Islet of Langerhans (tissue), 1 donor: ENCODE measurements around the gene MMP23B.
"Not testable (repeated sequence)": the region's sequence is repeated elsewhere in the genome, so short reads cannot be mapped to it uniquely, and the experiment has no call there.

Experiments used
- FAIRE-seq: peaks from one replicate; lab custom pipeline; 2011; peaks lifted over from hg19 to GRCh38; lab: Jason Lieb, UNC

The MMP23B gene

DNA sequence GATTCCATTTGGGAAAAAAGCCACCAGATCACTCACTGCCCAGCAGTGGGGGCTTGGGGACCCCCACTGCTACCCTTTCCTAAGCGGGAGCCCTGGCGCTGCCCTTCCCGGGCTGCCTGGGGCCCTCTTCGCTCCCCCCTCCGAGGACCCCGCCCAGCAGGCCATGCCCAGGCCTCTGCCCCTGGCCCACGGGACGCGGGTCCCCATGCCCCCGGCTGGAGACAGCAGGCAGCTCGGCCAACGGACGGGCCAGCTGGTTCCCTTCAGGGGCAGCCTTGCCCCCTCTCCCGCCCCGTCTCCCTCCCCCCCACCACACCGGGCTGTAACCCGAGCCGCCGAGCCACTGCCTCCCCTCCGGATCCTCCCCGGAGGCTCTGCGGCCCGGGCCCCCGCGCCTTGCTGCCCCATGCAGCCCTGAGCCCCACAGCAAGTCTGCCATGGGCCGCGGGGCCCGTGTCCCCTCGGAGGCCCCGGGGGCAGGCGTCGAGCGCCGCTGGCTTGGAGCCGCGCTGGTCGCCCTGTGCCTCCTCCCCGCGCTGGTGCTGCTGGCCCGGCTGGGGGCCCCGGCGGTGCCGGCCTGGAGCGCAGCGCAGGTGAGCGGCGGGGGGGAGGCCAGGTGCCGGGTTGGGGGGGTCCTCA lies at the start of gene MMP23B:
MMP23B (plus strand) TSS at position 392 of the 639 bp plus-strand sequence; CDS start at position 438, 46 bp downstream.
- no peak for FAIRE-seq

DNA sequence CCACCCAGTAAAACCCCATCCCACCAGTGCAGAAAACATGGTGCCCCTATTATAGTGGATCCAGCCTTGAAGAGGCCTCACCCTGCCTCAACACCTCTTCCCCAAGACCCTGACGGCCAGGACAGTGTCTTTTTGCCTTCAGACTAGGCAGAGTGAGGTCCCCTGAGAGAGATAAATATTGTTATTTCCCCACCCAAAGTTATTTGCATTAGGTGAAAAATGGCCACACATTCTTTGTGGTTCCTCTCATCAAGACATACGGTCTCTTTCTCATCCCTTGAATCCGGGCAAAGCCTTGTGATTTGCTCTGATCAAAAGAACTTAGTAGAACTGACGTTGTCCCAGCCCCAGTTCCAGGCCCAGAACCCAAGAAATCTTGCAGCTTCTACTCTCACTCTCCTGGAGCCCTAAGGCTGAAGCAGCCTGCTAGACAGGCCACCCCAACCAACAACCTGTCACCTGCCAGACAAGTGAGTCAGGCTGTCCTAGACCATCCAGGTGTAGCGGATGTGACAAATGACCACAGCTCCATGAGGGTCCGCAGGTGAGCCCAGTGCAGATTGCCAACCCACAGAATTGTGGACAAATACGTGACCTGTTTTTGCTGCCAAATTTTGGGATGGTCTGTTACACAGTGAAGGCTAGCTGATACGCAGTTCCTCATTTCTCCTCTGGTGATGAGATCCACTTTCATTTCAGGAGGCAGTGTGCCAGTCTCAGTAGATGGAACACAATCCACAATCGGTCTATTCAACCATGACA lies 49.2 kb upstream of the MMP23B start:
- no peak for FAIRE-seq

DNA sequence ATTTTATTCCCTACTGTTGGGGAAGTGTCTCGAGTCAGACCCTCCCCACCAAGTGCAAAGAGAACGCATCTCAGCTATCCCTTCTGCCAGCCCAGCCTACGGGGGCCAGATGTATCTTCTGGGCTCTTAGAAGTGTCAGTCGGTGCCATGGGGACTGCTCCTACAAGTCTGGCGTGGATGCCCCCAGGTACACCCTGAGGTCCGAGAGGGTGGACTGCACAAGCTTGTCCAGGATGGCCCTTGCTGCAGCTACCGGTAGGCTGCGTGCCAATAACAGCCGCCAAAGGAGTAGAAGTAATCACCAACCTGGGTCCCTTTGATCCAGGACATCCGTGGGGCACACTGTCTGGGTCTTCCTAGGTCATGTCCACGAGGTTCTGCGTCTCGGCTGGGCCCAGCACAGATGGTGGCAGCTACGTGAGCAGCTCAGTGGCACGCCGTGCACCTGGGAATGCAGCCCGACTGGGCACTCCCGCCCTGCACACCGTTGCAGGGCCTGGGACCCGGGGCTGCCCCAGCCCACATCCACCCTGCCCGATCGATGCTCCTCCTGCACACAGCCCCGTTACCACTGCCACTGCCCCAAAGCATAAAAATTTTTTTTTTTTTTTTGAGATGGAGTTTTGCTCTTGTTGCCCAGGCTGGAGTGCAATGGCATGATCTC lies 48.5 kb upstream of the MMP23B start:
- no peak for FAIRE-seq

DNA sequence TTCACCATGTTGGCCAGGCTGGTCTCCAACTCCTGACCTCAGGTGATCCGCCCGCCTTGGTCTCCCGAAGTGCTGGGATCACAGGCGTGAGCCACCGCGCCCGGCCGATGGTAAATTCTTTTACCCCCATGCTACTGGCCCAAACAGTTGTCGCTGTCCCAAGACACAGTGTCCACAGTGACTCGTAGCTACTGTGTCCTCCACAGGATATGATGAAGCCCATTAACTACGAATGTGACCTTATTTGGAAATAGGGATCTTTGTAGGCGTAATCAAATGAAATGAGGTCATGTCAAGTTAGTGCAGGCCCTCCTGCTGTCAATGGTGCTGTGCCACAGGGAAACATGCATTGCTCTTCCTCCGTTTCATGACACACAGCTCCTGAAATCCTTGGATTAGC lies 40.5 kb upstream of the MMP23B start:
- no peak for FAIRE-seq

DNA sequence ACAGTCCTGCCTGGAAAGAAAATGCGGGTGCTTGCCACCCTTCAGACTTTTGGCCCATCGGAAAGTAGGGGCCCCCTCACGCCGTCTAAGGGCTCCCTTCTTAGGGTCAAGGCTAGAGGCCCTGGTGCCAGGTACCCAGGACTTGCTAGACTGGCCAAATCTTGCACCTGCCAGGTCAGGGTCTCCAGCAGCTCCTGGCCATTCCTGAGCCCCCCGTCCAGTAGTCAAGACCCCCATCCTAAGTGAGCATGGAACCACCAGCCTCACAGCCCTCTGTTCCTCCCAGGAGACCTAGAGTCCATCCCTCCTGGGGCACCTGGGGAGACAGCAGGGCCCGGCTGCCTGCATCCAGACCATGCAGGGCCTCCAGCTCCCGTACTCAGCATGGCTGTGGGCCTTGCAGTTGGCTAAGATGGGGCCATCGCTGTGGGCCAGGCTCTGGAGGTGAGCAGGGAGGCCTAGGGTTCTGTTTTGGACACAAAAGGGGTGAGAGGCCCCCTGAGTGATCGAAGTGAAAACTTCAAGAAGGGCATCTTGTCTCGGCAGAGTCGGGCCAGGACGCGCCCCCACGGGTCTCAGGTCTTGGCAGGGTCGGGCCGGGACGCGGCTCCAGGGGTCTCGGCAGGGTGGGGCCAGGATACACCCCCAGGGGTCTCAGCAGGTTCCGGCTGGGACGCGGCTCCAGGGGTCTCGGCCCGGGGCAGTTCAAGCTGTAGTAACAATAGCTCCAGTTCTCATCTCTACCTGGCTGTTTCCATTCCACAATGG lies 38.0 kb upstream of the MMP23B start:
- no peak for FAIRE-seq

DNA sequence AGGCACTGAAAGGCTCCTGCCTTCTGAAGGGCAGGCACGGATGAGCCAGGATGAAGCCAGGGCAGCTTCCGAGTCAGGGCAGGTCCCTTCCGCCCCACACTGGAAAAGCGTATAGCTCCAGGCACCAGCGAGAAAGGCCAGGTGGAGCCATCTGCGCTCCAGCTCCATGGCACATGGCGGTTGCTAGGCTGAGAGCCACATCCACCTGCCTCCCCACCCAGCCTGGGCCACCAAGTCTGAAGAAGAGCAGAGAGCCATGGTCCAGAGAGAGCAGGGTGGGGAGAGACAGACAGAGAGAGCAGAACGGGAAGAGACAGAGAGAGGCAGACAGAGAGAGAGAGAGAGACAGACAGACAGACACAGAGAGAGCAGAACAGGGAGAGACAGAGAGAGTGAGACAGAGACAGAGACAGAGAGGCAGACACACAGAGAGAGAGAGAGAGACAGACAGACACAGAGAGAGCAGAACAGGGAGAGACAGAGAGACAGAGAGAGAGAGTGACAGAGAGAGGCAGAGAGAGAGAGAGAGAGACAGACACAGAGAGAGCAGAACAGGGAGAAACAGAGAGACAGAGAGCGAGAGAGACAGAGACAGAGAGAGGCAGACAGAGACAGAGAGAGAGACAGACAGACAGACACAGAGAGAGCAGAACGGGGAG lies 37.2 kb upstream of the MMP23B start:
- no peak for FAIRE-seq

DNA sequence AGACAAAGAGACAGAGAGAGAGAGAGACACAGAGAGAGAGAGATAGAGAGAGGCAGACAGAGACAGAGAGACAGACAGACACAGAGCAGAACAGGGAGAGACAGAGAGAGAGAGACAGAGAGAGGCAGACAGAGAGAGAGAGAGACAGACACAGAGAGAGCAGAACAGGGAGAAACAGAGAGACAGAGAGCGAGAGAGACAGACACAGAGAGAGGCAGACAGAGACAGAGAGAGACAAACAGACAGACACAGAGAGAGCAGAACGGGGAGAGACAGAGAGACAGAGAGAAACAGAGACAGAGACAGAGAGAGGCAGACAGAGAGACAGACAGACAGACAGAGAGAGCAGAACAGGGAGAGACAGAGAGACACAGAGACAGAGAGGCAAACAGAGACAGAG lies 36.6 kb upstream of the MMP23B start:
- FAIRE-seq, result not testable (repeated sequence)

DNA sequence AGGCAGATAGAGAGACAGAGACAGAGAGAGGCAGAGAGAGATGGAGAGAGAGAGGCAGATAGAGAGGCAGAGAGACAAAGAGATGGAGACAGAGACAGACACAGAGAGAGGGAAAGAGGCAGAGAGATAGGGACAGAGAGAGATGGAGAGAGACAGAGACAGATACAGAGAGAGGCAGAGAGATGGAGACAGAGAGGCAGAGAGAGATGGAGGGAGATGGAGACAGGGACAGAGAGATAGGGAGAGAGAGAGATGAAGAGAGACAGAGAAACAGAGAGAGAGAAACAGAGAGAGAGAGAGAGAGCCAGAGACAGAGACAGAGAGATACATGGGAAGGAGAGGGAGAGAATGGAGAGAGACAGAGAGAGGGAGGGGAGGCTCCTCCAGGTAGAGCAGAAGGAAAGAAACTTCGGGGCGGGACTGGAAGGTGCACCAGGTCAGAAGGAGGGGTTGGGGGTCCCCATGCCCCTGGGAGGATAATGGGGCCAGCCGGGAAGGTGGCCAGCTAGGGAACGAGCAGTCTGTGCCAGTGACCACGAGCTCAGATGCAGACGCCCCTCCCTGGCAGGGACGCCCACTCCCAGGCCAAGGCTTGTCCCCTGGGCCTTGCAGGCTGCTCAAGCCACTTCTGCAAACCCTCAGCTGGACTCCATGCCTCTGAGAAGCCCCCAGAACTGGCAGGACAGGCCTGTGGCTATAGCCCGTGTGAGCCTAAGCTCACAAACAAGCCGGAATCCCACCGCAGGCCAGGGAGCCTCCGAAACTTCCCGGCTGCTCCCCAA lies 35.3 kb upstream of the MMP23B start:
- no peak for FAIRE-seq

DNA sequence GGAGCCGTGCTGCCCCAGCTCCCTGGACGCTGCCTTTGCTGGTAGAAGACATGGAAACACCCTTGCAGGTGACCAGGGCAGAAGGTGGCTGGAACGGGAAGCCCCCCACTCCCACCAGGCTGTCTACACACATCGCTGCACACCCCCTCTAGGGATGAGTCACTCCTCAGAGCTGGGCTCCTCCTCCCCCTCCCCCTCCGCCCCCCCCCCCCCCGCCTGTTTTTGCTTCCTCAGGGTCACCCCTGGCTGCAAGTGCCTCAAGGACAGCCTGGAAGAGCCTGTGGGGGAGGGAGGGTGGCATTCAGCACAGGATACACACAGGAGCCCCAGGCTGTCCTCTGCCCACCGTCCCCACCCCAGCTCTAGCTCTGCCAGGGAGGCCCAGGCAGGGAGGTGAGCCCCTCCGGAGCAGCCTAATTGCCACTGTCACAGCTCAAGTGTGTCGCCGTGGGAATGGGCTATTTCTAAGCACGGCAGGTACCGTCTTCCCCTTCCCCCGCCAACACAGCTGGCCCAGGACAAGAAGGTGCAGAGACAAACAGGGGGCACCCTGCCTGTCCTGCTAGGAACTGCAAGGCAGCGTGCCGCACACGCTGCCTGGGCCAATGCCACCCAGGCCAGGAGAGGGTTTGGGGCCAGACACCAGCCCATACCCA lies 34.6 kb upstream of the MMP23B start:
- FAIRE-seq, result no peak

DNA sequence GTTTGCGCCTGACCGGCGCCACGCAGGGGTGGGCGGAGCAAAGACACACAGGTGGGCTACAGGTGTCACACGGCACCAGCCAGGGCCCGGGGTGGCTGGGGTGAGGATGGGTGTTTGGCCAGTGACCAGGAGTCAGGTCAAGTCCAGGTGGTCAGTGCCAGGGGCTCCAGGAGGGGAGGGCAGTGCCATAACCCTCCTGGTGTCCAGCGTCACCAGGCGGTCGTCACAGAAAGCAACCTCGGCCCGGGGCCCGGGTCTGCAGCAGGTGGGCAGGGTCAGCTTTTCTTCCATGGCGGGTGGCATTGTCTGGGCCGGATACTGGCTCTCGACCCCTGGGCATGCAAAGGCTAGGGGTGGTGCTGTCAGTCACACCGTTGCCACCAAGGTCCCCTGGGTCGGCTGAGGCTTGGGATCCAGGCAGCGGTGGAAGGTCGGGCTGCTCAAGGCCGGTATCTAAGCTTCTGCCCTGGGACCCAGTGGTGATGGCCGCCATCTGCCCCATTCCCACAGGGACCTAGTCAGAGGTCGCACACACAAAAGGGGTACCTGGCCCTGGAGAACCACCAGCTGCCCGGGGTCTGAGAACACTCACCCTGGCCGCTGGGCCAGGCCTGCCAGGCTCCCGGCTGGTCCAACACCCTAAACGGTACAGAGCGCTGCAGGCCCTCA lies 33.8 kb upstream of the MMP23B start:
- no peak for FAIRE-seq

DNA sequence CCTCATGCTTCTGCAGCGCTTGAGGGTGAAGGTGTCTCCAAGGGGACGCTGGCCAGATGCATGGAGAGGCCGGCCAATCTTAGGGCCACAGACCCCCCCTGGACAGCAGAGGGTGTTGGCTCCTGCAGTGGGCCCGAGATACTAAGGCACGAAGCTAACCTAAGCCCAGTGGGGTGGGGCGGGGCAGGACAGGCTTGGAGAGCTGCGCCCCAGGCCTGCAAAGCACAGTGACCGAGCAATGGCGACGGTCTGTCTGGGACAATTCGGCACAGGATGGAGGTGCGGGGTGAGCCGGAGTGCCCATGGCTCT lies 33.3 kb upstream of the MMP23B start:
- FAIRE-seq, result no peak

DNA sequence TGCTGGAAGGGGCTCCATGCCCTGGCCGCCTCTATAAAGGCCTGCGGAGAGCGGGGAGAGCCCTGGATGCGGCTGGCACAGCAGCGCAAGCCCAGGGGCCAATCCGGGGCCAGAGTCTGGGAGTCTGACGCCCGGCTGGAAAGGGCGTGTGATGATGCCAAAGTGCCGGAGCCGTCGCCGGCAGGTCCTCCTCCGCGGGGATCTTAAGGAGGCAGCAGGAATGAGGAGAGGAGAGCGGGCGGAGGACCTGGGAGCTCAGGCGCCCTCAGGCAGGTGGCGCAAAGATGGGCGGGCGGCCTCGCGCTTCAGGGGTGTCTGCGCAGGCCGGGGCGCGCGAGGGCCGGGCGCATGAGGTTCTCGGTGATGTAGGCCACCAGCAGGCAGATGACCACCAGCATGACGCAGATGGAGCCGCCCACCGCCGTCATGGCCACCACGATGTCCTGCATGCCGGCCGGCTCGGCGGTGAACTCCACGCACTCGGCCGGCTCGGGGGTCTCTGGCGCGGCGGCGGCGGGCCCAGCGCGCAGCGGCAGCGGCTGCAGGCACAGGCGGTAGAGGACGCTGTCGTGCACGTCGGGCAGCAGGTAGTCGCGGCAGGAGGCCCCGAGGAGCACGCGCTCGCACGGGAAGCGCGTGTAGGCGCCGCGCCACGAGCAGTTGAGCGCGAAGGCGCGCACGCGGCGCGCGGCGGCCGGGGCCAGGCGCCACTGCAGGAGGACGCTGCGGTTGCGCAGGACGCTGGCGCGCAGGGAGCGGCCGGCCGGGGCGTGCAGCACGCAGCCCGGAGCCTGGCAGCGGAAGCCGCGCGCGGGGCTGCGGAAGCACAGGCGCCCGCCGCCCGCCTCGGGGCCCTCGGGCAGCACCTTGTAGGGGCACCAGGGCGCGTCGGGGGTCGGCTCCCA lies 32.7 kb upstream of the MMP23B start:
- FAIRE-seq, result no peak

DNA sequence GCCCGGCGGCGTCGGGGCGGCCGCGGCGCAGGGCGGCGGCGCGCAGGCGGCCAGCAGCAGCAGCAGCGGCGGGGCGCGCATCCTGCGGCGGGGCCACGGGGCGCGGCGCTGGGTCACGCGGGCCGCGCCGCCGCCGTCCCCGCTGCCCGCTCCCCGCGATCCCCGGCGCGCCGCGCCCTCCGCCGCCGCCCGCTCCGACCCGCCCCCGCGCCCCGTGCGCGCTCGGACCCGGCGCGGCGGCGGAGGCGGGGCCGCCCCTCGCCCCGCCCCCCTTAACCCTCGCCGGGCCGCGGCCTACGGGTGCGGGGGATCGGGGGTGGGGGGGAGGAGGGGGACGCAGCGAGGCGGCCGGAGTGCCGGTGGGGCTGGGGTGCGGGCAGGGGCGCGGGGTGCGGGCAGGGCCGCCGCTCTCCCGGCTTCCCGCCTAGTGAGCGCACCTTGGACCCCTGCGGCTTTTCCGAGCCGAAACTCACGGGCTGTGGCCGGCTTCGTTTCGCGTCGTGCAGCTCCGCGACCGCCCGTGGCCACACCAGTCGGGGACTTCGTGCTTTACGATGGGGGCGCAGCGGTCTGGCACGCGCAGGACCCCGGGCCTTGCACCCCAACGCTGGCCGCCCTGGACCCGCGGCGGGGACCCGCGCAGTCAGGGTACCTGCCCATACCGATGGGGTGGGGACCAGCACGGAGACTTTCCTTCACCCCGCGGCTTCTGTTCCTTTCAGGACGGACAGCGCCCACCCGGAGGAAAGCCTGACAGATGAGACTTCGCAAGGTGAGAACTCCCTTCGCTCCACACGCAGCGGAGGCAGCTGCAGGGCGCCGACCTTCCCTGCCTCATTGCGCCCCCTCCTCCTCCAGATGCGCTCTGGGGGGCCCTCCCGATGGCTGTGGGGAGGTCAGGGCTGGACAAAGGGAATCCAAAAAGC lies 31.8 kb upstream of the MMP23B start, which contains the start of gene FNDC10:
FNDC10 (minus strand) TSS at position 201 of the 926 bp plus-strand sequence; CDS start at position 81, 120 bp downstream.
- no peak for FAIRE-seq

DNA sequence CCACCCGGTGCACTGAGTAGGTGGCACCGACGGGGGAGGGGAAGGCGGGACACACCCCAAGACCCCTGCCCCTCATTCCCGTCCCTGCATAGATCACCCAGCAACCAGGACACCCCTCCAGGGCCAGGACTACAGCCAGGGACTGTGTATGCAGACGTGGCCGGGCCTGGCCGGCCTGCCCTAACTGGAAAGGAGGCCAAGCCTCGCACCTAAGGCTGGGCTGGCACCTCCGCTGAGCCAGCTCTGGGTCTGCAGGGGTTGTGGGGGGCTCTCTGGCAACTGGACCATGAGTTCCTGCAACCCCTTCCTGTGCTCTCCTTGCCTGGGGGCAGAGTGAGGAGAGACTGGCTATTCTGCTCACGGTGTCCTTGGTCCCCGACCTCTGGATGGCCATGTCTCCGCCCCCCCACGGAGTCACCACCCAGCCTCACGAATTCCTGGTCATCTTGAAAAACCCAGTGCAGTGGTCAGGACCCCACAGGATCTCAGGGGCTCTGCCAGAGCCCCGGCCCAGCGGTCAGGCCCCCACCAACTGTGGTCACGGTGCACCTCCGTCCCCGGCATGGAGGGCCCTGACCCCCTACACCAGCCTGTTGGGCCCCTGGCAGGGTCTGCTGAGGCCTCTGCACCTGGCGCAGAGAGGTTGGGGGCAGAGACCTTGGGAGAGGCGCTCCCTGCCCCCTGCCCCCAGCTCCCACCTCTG lies 31.0 kb upstream of the MMP23B start:
- FAIRE-seq, result no peak

DNA sequence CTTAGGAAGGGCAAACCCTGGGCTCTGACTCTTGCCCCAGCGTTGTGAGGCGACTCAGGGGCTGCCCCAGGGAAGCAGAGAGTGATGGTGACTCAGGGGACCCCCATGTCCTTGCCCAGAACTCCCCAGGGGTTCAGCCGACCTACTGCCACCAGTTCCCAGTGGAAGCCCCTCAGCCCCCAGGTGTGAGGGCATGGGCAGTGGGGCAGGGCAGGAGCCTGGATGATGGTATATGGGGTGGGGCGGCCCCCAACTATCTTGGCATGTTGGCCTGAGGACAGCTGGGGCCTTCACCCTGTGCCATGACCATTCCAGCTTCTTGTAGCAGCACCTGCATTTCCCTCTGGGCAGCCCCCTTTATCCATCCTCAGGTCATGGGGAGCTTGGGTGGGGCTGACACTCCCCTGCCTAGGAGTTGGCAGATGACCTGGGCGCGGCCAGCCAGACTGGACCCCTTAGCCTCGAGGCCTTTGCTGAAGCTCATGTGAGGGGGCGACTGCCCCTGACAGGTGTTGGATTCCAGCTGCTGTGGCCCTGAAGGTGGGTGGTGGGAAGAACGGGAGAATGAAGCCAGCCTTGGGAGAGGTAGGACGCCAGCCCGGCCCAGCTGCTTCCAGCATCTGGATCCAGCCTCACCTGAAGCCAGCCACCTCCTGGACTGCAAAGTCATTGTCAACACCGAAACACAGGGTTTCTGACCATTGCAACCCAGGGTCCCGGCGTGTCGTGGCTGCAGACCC lies 30.2 kb upstream of the MMP23B start:
- no peak for FAIRE-seq

DNA sequence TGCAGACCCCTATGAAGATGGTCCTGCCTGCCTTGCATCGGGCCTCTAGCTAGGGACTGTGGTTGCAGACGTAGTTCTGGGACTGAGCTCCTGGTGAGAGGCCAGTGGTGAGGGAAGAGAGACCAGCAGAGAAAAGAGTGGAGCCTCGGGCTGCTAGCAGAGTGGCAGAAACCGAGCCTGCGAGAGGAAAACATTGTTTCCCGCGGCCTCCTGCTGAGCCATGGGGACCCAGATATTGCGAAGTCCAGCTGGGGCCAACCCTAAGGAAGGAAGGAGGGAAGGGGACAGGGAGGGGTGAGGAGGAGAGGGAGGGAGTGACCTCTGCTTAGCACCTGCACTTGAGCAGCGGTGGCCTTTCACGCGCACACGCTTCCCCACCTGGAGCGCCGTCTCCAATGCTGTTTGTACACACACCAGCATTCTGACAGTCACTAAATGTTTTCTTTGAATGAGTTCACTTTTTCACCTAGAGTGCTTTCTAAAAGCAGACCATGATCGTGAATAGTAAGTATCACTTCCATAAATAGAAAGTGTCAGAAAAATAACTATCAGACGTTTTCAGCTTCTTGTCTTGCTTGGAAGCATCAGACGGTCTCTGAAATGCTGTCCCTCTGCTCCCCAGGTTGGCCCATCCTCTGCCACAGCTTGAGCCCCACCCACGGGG lies 29.5 kb upstream of the MMP23B start:
- FAIRE-seq, result no peak
